Neural cell (in vitro differentiated cells): ENCODE measurements around the gene KMT5C.

ENCODE experiments used
- CTCF ChIP-seq: fragments of 450-650 bp; IDR thresholded peaks from 2 replicates; pipeline ENCODE4 v1.5.1; 2014; ENCODE audit warnings: antibody characterized with exemption, mild to moderate bottlenecking, moderate library complexity; ENCODE audit not compliant: poor library complexity, severe bottlenecking
- EP300 ChIP-seq: fragments of 450-650 bp; conservative IDR thresholded peaks from 2 replicates; pipeline ENCODE4 v1.6.1; 2014; ENCODE audit warnings: antibody characterized with exemption, mild to moderate bottlenecking, moderate library complexity; ENCODE audit not compliant: poor library complexity, severe bottlenecking
- EZH2 ChIP-seq: fragments of 200-600, 300-800 bp; shearing (Covaris generic), sonication (generic); IDR thresholded peaks from 2 replicates; pipeline ENCODE4 v1.6.1; 2014; ENCODE audit warnings: antibody characterized with exemption, low read length, borderline replicate concordance, mild to moderate bottlenecking; ENCODE audit not compliant: insufficient read depth, poor library complexity, severe bottlenecking
- MXI1 ChIP-seq: fragments of 450-650 bp; conservative IDR thresholded peaks from 2 replicates; pipeline ENCODE4 v1.6.1; 2014; ENCODE audit warnings: antibody characterized with exemption, mild to moderate bottlenecking; ENCODE audit not compliant: poor library complexity, severe bottlenecking
- RAD21 ChIP-seq: fragments of 450-650 bp; conservative IDR thresholded peaks from 2 replicates; pipeline ENCODE4 v1.6.1; 2014; ENCODE audit warnings: antibody characterized with exemption, mild to moderate bottlenecking, moderate library complexity
- TAF1 ChIP-seq: IDR thresholded peaks from 2 replicates; pipeline ENCODE4 v1.6.1; 2012; ENCODE audit warnings: low read depth

- TF ChIP-seq CTCF = no peak
- TF ChIP-seq MXI1 = no peak
- no peak for TF ChIP-seq RAD21
- no peak for TF ChIP-seq EP300
- TF ChIP-seq TAF1 = no peak
- TF ChIP-seq EZH2 = no peak
Observed at GRCh38 chr19:55368106-55368505, 28.4 kb downstream of the KMT5C start.
